ENCODE data around the gene IGSF11.
A peak's percentile ranks its signal among the peaks of the same experiment; 100 is the strongest.
"Not testable (repeated sequence)": the region's sequence is repeated elsewhere in the genome, so short reads cannot be mapped to it uniquely, and the experiment has no call there.

The IGSF11 gene

GRCh38 chr3:118990823-118991560 lies 43.7 kb downstream of the IGSF11 start:
- DNase-seq (ENCODE audit: low read depth) = no peak

- DNase-seq (ENCODE audit: low read depth) = no peak
These were observed 46.2 kb downstream of the IGSF11 start for GRCh38 chr3:118988198-118989130.

- peak; percentile 6 for DNase-seq (ENCODE audit: low read depth)
These were observed 47.2 kb downstream of the IGSF11 start for GRCh38 chr3:118987477-118987876.

GRCh38 chr3:118986734-118987133 lies 47.9 kb downstream of the IGSF11 start:
- DNase-seq (ENCODE audit: low read depth) = no peak

- no peak for DNase-seq (ENCODE audit: low read depth)
These were observed 49.9 kb downstream of the IGSF11 start for GRCh38 chr3:118984699-118985098.

- no peak for DNase-seq (ENCODE audit: low read depth)
These were observed 53.0 kb downstream of the IGSF11 start for GRCh38 chr3:118981494-118982134.

GRCh38 chr3:118980832-118981231 lies 53.8 kb downstream of the IGSF11 start:
- DNase-seq (ENCODE audit: low read depth) = no peak

GRCh38 chr3:118978393-118978758 lies 56.3 kb downstream of the IGSF11 start:
- no peak for DNase-seq (ENCODE audit: low read depth)

- DNase-seq (ENCODE audit: low read depth) = no peak
These were observed 56.8 kb downstream of the IGSF11 start for GRCh38 chr3:118977671-118978392.

GRCh38 chr3:118977118-118977517 lies 57.5 kb downstream of the IGSF11 start:
- DNase-seq (ENCODE audit: low read depth) = no peak

GRCh38 chr3:118975476-118975875 lies 59.2 kb downstream of the IGSF11 start:
- DNase-seq (ENCODE audit: low read depth) = not testable (repeated sequence)

- no peak for DNase-seq (ENCODE audit: low read depth)
These were observed 60.1 kb downstream of the IGSF11 start for GRCh38 chr3:118974356-118975097.

- no peak for DNase-seq (ENCODE audit: low read depth)
These were observed 61.6 kb downstream of the IGSF11 start for GRCh38 chr3:118973050-118973449.

- DNase-seq (ENCODE audit: low read depth) = no peak
These were observed 63.8 kb downstream of the IGSF11 start for GRCh38 chr3:118970819-118971218.

GRCh38 chr3:118968640-118969039 lies 66.0 kb downstream of the IGSF11 start:
- DNase-seq (ENCODE audit: low read depth) = no peak

- no peak for DNase-seq (ENCODE audit: low read depth)
These were observed 66.5 kb downstream of the IGSF11 start for GRCh38 chr3:118968111-118968510.

- no peak for DNase-seq (ENCODE audit: low read depth)
These were observed 67.9 kb downstream of the IGSF11 start for GRCh38 chr3:118966700-118967099.

GRCh38 chr3:118963711-118964110 lies 70.9 kb downstream of the IGSF11 start:
- DNase-seq (ENCODE audit: low read depth) = no peak

- DNase-seq (ENCODE audit: low read depth) = no peak
These were observed 73.7 kb downstream of the IGSF11 start for GRCh38 chr3:118960876-118961450.

GRCh38 chr3:118955914-118956556 lies 78.6 kb downstream of the IGSF11 start:
- DNase-seq (ENCODE audit: low read depth) = no peak
